Stimulated activated naive CD8-positive, alpha-beta T cell treated with anti-CD3 and anti-CD28 coated beads, Interleukin-15, Interleukin-2, amounts not matched to agents 100 U/mL and 50 U/mL, for 24 hours (primary cell): ENCODE measurements around the gene MRS2.
"Not testable (repeated sequence)": the region's sequence is repeated elsewhere in the genome, so short reads cannot be mapped to it uniquely, and the experiment has no call there.

ENCODE experiments used
- ATAC-seq: fragments of 150-1000 bp; cut with Tn5 transposase; one replicate; pipeline ENCODE4 v1.10.0; 2021
- DNase-seq: peaks from one replicate; pipeline ENCODE4 v3.0.0; 2021

MRS2 gene, protein sequence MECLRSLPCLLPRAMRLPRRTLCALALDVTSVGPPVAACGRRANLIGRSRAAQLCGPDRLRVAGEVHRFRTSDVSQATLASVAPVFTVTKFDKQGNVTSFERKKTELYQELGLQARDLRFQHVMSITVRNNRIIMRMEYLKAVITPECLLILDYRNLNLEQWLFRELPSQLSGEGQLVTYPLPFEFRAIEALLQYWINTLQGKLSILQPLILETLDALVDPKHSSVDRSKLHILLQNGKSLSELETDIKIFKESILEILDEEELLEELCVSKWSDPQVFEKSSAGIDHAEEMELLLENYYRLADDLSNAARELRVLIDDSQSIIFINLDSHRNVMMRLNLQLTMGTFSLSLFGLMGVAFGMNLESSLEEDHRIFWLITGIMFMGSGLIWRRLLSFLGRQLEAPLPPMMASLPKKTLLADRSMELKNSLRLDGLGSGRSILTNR

DNA sequence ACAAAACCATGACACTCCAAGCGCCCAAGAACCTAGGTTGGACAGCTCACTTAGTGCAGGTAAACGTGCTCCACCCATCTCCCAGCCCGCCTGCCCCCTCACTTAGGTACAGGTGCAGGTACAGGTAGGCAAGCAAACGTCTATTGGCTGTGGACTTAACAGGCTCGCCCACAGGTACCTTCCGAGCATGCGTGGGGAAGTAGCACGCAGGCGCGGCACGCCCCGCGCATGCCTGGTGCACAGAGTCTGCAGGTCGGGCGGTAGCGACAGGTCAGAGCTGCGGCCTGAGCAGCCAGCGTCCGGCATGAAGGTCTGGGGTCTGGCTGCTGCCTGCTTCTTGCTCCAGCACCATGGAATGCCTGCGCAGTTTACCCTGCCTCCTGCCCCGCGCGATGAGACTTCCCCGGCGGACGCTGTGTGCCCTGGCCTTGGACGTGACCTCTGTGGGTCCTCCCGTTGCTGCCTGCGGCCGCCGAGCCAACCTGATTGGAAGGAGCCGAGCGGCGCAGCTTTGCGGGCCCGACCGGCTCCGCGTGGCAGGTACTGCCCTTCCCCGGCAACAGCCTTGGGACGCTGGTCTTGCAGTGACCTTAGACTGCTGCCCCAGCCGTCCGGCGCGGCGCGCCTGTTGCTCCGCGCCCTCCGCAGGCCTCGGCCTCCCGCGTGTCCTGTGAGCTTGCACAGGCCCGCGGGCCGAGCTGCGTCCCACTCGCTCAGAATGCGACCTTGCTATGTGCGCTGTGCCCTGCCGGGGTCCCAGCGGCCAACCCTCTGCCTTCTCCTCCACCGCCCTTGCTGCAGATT, at the start of gene MRS2:
TSS of gene MRS2 (plus strand) at position 240 of the 804 bp plus-strand sequence. CDS start at position 351, 111 bp downstream.
- ATAC-seq = peak; percentile 96
- DNase-seq = peak; percentile 82

DNA sequence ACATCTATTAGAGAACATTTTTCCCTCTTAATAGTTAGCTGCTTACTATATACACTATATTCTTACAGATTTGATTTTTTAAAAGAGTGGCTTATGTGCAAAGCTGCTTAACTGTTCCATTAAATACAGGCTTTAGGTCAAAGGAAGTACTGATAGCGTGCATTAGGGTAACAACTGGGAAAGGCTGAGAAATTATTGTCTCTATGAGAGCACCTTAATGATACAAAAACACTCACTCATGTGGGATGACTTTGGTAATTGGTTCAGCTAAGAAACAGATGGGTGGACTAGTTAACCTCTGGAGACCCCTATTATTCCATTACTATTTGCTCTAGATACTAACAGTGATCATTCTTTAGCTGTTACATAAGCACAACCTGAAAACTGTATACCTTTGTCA, 48.9 kb upstream of the MRS2 start:
- DNase-seq (no peak), ATAC-seq (no peak)

DNA sequence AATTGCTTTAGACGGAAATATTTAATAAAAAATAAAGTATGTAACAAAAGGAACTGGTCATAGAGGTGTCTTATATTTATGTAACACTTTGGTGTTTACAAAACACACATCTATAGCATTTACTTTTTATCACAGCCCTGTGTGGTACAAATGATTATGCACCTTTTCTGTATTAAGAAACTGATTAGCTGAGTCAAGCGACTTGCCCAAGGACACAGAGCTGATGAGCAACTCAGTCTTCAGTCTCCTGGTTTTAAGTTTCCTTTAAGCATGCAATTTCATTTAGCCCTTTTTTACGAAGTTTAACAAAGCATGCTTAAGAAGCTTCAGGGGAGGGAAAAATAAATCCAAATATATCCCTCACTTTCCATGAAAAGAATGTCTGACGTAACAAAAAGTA, 47.3 kb upstream of the MRS2 start:
- ATAC-seq = no peak
- no peak for DNase-seq

DNA sequence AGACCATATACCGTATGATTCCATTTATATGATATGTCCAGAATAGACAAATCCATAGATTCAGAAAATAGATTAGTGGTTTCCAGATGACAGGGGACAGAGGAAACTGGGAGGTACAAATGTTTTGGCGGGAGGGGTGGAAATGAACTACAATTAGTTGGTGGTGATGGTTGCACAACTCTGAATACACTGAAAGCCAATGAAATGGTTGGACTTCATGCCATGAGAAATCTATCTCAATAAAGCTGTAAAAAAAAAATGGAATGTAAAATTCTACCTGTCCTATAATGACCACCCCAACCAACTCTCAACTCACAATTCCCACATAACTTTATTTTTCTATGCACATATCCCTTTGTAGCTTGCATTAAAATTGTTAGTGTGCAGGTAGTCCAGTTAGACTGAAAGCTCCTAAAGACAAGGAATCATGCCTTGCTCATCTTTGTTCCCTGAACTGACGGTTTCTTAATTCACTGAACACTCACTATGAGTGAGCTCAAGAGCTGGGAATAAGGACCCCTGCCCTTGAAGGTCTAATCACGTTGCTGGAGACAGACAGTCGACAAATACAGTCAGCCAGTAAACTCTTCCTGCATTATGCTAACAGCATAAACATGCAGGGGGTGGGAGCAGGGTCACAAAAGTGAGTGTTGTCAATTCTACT, 46.3 kb upstream of the MRS2 start:
- DNase-seq = no peak
- no peak for ATAC-seq

DNA sequence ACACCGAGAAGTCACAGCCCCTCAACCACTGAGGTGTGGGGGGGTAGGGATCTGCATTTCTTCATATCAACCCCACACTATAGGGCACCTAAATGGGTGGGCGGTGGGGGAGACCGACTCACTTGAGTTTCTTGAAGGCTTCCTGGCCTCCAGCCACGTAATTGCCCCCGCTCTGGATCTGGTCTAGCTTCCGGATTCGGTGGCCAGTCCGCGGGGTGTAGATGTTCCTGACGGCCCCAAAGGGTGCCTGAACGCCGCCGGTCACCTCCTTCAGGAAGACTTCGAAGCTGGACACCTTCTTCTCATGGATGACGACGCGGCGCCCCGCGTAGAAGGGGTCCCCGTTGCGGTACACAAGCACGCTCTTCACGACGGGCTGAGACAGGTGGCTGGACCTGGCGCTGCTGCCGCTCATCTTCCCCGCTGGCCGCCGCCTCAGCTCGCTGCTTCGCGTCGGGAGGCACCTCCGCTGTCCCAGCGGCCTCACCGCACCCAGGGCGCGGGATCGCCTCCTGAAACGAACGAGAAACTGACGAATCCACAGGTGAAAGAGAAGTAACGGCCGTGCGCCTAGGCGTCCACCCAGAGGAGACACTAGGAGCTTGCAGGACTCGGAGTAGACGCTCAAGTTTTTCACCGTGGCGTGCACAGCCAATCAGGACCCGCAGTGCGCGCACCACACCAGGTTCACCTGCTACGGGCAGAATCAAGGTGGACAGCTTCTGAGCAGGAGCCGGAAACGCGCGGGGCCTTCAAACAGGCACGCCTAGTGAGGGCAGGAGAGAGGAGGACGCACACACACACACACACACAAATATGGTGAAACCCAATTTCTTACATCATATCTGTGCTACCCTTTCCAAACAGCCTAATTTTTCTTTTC, 45.2 kb upstream of the MRS2 start, which contains the start of gene DCDC2:
TSS of gene DCDC2 (minus strand) at position 724 of the 883 bp plus-strand sequence. CDS start at position 415, 309 bp downstream.
- no peak for ATAC-seq
- DNase-seq = peak; percentile 27

DNA sequence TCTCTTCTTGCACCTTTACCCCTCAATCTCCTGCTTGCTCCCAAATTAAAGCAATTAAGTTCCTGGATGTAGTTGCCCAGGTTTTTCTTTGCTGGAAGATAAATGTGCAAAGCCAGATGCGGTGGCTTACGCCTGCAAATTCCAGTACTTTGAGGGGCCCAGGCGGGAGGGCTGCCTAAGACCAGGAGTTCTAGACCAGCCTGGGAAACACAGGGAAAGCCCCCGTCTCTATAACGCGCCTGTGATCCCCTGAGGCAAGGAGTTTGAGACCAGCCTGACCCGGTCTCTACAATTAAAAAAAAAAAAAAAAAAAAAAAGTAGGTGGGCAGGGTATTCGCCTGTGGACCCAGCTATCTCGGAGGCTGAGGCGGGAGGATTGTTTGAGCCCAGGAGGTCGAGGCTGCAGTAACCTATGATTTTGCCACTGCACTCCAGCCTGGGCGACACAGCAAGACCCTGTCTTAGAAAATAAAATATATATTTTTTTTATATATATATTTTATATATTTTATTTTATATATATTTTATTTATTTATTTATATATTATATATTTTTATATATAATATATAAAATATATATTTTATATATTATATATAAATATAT, 44.4 kb upstream of the MRS2 start:
- no peak for DNase-seq
- no peak for ATAC-seq

DNA sequence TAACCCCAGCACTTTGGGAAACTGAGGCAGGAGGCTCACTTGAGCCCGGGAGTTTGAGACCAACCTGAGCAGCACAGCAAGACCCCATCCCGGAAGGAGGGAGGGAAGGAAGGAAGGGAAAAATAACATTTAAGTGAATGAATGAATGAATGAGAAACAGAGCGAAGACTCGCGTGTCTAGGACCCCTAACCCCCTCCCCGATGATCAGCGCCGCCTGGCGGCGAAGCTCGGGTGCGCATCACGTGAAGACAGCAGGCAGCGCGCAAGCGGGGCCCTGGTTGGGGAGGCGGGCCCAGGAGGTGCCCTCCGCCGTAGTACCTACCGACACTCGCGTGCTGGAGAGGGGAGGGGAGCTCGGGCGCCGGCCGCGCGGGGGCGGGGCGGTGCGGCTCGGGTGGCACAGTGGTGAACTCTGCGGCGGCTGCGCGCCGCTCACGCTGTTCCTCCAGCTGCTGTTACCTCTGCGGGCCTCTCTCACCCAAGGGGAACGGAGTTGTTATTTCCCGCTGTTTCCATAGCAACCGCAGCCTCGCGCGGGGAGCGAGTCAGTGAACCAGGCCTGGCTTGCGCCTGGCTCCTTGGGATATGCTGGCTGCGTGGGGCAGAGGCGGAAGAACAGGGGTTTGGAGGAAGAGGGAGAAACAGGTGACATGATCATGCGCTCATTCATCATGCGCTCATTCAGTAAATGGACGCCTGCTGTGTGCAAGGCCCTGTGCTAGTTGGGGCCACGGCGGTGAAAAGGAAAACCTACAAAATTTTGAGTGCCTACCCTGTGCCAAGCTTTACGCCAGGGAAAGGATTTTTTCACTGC, 42.9 kb upstream of the MRS2 start:
- DNase-seq (peak; percentile 92), ATAC-seq (peak; percentile 95)

DNA sequence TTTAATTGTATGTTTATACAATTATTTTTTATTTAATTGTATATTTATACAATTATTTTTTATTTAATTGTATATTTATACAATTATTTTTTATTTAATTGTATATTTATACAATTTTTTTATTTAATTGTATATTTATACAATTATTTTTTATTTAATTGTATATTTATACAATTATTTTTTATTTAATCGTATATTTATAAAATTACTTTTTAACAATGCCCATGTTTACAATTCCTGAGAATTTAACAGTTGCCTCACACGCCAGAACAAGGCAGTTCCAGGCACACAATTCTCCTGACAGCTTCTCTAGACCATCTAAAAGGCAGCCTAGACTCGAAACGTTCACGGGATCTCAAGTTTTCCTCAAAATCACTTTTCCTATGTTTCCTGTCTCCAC, 40.4 kb upstream of the MRS2 start:
- not testable (repeated sequence) for ATAC-seq

DNA sequence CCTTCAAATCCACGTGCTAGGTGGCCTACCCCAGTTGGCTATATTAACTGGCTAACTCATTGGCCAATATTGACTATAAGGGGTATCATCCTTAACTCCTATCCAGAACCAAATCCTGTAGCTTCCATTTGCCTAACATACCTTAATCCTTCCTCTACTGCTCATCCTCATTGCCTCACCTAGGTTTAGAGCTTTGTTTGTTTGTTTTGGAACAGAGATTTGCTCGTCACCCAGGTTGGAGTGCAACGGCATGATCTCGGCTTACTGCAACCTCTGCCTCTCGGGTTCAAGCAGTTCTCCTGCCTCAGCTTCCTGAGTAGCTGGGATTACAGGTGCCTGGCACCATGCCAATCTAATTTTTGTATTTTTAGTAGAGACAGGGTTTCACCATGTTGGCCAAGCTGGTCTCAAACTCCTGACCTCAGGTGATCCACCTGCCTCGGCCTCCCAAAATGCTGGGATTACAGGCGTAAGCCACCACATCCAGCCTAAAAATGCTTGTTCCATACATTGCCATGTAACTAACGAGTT, 37.6 kb upstream of the MRS2 start:
- ATAC-seq, DNase-seq: not testable (repeated sequence)

More for the DNA sequence above, 40.4 kb upstream of the MRS2 start:
- DNase-seq = not testable (repeated sequence)

DNA sequence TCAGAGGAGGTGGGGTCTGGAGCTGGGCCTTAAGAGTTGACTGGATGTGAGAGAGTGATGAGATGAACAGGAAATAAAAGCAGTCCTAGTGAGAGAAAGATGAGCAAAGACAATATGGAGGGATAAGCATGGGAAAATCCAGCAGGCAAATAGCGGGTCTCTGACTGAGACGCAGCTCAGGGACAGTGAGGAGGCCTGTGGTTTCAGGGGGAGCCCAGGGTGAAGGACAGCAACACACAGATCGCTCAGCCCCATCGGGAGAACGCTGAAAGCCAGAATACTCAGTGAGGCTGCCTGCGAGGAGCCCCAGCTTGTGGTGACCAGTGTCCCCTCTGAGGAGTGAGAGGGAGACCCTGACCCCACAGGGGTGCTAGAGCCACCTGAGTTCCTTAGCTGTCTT, 28.1 kb upstream of the MRS2 start:
- ATAC-seq (no peak), DNase-seq (no peak)

DNA sequence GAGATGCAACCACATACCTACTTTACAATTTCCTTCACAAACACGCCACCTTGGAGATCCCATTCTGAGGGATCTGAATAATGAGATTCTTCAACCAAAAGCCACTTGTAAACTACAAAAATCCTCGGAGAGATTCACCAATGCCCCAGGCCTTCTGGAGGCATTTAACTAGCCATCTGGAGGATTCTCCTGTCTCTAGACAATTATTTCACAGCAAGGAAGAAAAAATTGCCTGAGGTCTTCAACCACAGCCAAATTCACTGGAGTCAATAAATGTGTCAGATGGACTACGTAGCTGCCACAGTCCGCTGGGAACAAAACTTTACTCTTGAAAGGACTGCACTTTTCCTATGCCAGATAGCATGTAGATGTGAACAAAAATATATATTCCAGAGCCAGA, 25.9 kb upstream of the MRS2 start:
- DNase-seq = no peak
- ATAC-seq = no peak

DNA sequence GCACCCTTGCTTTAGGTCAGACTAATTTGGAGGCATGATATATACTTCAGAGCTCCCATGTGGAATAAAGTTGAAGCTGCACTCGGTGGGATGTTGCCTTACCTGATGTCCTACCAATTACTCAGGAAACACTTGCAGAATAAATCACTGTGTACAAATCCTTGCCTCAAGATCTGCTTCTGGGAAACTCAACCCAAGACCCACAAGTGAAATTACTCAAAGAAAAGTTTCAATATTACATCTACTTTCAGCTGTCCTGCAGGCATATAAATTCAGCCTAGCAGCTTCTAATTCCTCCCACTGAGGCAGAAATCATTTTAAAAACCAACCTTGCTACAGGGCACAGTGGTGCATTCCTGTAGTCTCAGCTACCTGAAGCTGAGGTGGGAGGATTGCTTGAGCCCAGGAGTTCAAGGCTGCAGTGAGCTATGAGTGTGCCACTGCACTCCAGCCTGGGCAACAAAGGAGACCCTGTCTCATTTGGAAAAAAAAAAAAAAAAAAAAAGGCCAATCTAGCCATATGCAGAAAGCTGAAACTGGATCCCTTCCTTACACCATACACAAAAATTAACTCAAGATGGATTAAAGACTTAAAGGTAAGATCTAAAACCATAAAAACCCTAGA, 24.2 kb upstream of the MRS2 start:
- ATAC-seq = no peak

DNA sequence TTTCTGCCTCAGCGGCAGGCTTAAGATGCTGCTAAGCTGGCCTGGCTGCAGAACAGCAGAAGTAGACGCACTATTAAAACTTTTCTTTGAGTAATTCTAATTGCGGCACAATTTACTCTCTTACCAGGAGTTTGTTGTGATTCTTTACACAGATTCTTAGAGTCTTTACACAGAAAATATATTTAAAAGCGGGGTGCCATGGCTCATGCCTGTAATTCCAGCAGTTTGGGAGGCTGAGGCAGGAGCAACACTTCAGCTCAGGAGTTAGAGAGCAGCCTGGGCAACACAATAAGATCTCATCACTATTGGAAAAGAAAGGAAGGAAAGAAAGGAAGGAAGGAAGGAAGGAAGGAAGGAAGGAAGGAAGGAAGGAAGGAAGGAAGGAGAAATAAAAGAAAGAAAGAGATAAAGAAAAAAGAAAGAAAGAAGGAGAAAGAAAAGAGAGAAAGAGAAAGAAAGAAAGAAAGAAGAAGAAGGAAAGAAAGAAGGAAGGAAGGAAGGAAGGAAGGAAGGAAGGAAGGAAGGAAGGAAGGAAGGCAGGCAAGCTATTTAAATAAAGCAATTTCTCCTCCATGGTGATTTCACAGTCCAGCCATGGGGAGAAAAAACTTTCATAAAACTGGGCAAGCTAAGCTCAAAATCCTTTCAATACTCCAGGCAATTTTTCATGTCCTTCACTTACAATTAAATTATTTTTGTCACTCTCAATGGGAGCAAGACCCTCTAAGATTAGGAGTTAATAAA, 21.1 kb upstream of the MRS2 start:
- no peak for DNase-seq
- ATAC-seq = no peak

More for the DNA sequence above, 24.2 kb upstream of the MRS2 start:
- DNase-seq = no peak

DNA sequence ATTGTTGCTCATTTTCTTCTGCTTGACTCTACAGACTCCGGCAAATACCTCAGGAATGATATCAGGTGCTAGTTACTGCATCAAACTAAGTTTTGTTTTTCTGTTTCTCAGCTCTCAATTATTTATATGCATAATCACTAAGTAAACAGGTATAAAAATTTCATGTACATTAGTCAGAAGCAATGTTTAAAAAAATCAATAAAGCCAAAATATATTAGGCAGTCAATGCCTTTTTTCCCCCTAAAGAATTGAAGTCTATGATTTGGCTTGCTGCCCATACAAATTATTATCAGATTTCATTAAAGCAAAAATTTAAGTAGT, 20.6 kb upstream of the MRS2 start:
- DNase-seq (no peak), ATAC-seq (no peak)

DNA sequence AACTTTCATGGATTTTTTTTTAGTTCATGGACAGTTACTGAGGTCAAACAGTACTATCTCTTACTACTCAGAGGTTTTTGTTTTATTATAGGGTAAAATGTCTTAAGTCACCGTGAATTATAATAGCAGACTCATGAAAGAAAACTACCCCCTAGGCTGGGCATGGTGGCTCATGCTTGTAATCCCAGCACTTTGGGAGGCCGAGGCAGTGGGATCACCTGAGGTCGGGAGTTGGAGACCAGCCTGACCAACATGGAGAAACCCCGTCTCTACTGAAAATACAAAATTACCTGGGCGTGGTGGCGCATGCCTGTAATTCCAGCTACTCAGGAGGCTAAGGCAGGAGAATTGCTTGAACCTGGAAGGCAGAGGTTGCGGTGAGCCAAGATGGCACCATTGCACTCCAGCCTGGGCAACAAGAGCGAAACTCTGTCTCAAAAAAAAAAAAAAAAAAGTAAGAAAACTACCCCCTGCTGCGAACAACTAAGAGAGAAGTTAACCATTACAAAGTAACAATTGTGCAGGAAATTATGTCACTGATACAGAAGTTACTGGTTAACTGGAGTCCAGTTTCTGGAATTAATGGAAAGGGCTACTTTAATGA, 19.7 kb upstream of the MRS2 start:
- ATAC-seq, DNase-seq: not testable (repeated sequence)

DNA sequence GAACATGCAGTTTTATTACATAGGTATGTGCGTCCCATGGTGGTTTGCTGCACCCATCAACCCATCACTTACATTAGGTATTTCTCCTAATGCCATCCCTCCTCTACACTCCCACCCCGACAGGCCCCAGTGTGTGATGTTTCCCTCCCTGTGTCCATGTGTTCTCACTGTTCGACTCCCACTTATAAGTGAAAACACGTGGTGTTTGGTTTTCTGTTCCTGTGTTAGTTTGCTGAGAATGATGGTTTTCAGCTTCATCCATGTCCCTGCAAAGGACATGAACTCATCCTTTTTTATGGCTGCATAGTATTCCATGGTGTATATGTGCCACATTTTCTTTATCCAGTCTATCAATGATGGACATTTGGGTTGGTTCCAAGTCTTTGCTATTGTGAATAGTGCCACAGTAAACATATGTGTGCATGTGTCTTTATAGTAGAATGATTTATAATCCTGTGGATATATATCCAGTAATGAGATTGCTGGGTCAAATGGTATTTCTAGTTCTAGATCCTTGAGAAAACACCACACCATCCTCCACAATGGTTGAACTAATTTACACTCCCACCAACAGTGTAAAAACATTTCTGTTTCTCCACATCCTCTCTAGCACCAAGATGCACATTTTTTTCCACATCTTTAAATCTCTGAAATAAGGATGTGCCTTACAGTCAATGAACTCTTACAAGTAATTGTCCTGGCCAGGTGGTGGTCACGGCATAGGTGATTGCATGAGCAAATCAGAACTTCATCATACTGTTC, 18.2 kb upstream of the MRS2 start:
- ATAC-seq, DNase-seq: not testable (repeated sequence)

DNA sequence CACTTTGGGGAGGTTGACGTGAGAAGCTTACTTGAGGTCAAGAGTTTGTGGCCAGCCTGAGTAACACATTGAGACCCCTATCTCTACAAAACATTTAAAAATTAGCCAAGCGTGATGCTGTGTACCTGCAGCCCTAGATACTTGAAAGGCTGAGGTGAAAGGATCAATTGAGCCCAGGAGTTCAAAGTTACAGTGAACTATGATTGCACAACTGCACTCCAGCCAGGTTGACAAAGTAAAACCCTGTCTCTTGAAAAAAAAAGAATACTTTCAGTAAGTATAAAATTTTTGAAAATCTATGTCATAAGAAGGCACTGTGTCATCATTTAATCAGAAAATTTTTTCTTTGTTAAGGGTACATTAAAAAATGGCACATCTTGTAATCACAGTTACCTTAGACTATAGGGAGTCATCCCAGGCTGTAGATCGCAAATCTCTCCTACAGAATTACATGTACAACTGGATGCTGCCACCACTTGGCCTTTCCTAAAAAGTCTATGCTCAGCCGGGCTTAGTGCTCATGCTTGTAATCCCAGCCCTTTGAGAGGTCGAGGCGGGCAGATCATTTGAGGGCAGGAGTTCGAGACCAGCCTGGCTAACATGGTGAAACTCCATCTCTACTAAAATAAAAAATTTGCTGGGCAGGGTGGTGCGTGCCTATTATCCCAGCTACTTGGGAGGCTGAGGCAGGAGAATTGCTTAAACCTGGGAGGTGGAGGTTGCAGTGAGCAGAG, 17.0 kb upstream of the MRS2 start:
- no peak for DNase-seq
- no peak for ATAC-seq
